Fibroblast of skin of left biceps (primary cell): ENCODE results near the gene COMP.
A peak's percentile ranks its signal among the peaks of the same experiment; 100 is the strongest.
"Not testable (repeated sequence)": the region's sequence is repeated elsewhere in the genome, so short reads cannot be mapped to it uniquely, and the experiment has no call there.

Source experiments
- DNase-seq, 2 experiments: peaks; one replicate each; pipeline ENCODE4 v3.0.0-alpha.2; 2013; ENCODE audit warnings: low read depth in 2 of 2

The COMP gene

DNA sequence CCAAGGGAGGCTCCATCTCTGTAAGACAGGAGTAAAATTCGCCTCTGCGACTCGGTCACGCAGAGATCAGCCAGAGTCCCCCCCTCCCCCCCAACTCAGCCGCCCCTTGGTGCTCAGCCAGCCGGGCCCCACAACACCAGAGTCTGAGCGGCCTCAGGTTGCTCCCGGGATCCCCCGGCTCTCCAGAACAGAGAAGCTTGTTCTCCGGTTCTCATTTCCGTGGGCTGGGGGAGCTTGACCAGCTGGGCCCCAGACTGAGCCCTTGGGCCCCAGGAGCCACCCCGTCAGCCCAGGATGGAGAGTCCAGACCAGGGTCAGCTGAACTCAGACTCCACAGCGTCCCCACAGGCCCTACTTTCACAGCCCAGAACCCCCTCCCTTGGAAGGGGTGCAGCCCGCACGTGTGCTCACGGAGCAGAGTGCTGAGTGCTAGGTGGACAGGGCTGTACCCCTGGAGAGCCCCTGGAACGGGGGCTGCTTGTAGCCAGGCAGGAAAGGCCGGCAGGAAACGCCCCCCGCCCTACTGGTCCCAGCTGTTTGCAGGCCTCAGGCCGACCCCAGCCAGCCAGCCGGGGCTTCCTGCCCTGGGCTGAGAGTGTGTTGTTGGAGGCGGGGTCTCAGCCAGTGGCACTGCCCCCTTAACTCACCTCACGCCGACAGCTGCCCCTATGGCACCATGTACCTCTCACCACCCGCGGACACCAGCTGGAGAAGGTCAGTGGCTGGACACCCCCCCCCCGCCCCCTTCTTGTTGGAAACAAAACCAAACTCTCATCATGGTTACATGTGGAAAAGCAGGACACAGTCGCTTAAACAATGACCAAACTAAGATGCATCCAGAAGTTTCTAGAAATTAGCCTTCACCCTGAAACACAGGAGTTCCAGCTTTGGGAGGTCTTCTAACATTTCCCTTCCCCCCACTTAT, 44.4 kb downstream of the COMP start:
- DNase-seq: no peak

DNA sequence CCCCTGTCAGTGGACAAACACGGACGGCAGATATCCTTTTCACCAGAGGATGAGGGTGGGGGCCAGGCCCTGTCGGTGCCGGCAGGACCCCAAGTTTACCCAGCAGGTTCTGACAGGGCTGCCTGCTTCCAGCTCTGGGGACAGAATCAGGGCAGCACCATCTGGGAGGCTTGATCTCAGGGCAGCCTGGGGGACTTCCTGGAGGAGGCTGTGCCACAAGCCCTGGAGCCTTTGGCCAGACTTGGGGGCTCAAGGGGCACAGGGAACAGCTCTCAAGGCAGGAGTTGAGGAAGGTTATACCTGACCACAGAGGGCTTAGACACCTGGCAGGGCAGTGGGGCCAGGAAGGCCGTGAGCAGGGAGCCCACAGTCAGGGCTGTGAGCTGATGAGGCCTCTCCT, 45.2 kb downstream of the COMP start:
- no peak for DNase-seq

DNA sequence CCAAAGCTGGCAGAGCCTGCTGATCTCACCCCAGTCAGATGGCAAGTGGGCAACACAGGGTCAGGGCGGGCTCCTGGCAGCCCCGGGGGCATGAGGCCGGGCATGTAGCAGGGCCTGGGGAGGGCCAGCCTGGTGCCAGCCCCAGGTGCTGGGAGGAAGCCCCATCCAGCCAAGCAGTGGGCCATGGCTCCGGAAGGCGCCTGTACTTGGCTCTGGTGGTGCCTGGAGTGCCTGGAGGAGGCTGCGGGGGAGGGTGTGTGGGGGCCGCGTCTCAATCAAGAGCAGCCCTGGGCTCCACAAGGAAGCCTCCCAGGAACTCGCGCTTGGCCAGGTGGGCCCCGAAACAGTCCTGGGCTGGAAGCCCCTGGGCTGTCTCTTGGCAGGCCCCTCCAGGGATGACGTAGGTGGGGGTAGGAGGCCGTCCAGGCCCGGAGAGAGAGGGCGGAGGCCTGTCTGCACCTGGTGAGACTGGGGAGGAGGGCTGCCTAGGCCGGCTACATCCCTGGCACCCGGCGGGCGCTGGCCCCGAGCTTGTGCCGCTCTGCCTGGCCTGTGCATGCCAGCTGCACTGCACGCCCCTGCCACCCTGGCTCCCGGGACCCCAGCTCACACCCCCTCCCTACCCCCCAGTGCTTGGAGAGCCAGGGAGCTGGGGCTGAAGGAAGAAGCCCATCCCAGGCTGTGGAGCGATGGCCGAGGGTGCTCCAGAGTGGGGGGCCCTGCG, 45.9 kb downstream of the COMP start:
- DNase-seq: no peak

DNA sequence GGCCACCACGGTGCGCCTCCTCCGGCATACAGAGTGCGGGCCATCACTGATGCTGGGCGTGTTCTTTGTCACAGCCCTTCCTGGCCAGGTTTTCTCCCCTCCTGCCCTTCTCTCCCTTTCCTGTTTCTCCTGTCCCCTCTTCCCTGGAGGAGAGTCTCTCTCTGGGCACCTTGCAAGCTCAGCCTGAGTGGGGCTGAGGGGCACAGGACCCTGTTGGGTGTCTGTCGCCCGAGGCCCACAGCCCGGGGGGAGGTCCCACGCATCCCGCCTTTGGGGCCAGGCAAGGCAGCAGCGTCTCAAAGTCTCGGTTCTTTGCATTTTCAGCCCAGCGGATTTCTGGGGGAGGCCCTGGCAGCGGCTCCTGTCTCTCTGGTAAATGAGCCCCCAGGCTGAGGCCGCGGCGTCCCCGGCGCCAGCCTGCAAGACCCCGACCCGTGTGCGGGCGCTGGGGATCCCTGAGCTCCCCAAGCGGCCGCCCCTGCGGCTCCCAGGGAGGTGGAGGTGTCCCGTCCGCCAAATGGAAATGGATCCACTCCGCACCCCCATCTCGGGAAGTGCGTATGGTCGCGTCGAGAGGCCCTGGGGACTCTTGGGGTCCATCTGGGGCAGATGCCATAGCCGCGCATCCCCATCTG, 47.2 kb downstream of the COMP start:
- no peak for DNase-seq

DNA sequence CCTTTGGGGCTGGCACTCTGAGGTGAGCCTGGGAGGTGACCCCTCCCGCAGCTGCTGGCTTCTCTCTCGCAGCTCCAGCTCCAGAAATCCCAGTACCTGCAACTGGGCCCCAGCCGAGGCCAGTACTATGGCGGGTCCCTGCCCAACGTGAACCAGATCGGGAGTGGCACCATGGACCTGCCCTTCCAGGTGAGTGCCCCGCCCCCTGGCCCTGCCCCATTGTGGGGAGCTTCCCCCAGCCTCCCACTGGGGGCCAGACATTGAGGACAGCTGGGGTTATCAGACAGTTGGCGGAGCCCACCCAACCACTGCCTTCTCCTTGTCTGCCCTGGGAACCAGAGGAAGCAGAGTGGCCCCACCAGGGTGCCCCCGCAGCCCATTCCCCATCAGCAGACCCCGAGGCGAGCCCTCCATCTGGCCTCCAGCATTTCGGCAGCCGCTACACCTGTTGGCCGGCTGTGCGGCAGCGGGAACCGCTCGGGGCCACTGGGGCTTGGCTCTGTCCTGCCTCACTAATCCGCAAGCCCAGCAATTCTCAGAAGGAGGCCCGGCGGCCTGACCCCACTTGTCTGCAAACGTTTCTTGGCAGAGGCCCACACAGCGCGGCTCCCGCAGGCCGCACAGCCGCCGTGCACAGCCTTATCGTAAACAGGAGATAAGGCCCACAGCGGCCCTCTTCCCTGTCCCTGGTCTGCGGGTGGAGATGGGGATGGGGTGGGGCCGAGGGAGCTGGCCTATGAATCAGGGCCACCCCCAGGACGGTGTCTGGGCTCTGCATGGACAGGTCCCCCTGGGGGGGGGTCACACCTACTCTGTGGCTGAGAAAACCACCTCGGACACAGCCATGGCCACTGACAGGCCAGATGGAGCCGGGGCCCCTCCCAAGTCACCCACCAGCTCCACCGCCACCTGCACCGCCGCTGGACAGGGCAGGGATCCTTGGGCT, 48.0 kb downstream of the COMP start:
- no peak for DNase-seq

- DNase-seq: no peak
These were observed 48.8 kb downstream of the COMP start for GRCh38 chr19:18742324-18742723.

DNA sequence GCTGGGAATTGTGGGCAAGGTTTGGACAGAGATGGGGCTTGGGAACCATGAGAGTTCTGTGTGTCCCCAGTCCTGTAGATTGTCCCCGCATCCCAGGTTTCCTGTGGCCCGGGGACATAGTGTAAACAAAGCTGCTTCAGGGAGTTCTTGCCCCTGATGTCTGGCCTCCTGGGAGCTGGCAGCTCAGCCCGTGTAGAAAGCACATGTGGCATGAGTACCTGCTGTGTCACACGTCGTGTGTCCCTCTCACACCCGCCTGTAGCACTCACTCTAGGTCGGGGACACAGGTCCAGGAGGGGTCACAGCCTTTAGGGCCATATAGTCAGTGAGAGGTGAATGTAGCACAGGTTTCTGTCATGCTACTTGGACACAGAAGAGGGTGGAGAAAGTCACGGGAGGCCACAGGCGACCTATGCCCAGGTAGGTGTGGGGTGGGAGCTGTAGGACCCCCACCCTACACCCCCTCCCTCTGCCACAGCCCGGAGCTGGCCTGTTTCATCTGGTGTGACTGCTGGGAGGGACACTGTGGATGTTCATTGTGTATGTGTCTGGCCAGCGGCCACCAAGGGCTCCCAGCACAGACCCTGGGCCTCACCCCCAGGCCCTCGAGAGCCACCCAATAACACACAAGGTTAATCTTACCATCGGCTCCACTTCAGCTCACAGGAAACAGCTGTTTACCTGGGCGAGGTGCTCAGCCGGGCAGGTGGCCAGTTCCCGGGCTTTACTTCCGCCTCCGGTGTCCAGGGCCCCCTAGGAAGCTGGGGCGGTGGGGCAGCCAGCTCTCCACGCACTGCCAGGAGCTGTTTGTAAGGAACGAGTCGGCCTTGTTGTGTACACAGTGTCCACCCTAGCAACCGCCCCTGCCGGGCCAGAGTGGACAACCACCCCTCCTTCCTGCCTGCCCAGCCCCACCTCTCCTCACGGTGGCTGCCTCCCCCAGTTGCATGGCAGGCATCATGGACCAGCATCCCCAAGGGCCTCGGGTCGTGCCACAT, 49.7 kb downstream of the COMP start:
- no peak for DNase-seq

DNA sequence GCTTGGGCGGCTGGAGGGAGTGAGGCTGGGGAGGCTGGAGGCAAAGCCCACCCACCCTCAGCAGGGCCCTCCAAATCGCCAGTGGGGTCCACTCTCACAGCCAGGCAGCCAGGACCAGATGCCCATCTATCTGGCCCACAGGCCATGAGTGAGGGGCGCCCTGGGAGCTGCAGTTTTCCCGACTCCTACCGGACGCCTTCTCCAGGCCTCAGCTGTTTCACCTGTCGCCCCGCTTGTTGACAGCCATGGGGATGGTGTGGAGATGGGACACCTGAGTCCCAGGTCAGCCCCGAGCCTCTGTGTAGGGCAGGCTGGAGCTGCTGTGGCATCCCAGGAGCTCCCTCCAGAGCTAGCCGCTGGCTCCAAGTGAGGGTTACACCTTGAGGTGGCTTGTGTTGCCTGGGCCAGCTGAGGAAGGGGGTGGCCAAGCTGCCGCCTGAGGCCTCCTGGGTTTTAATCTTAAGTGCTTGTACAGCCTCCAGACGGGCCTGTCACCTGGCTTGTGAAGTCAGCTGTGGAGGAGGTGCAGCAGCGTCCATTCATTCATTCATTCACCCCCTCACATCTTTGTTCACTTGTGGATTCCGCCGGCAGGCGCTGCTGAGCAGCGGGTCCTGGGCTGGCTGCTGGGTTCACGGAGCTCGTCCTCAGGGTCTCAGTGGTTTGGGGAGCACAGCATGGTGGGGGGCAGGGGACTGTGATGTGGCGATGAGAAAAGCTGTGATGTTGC, 52.0 kb downstream of the COMP start:
- no peak for DNase-seq

GRCh38 chr19:18737954-18738351, 53.2 kb downstream of the COMP start:
- DNase-seq: no peak

- DNase-seq: no peak
These were observed 53.7 kb downstream of the COMP start for GRCh38 chr19:18737337-18737953.

DNA sequence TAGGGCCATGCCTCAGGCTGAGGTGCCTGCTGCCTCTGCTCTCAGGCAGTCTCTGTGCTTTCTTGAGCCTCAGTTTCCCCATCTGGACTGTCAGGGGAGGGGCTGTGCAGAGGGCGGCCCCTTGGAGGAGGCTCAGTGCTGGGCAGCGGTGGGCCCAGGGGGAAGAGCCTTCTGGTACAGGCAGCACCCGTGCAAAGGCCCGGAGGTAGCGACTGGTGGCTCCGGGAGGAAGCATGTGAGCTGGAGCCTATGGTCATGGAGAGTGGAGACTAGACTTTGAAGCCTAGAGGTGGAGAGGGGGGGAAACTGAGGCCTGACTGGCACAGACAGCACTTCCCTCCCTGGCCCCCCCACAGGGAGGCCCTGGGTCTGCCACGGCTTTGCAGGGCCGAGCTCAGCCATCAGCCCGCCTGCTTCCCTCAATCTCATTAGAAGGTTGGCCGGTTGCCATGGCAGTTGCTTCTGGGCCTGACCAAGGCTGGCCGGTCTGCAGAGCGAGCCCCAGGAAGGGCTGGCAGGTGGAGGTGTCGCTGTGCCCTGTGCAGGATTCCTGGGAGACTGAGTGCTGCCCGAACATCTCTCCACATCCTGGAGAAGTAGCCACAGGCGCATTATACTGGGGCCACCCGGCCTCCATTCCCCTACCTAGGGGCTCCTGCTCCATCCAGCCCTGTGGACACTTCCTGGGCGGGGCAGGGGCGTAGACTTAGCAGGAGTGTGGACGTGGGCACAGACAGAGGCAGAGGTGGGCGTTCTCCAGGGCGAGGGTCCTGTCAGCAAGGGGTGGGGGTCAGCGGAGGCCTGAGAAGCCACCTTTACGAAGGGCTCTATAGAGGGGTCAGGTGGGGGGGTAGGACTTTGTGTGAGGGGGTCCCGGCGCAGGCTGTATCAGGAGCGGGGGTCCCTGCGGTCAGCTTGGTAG, 54.4 kb downstream of the COMP start:
- DNase-seq: no peak

- no peak for DNase-seq
These were observed 55.4 kb downstream of the COMP start for GRCh38 chr19:18735752-18736151.

DNA sequence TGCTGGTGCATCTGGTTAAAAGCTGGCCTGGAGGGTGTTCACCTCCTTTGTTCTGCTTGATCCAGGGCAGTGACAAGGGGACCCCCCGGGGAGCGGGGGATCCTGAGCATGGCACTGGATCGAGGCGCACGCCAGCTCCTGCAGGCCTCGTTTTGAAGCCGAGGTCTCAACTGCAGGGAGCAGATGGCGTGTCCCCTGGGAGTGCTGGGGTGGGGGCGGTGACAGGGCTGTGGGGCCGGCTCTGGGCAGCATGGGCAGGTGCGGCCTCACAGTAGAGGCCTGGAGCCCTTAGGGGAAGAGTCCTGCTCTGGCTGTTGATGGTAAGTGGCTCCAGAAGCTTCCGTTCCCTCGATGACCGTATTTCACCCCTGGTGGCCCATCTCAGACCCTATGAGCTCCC, 55.8 kb downstream of the COMP start:
- no peak for DNase-seq

DNA sequence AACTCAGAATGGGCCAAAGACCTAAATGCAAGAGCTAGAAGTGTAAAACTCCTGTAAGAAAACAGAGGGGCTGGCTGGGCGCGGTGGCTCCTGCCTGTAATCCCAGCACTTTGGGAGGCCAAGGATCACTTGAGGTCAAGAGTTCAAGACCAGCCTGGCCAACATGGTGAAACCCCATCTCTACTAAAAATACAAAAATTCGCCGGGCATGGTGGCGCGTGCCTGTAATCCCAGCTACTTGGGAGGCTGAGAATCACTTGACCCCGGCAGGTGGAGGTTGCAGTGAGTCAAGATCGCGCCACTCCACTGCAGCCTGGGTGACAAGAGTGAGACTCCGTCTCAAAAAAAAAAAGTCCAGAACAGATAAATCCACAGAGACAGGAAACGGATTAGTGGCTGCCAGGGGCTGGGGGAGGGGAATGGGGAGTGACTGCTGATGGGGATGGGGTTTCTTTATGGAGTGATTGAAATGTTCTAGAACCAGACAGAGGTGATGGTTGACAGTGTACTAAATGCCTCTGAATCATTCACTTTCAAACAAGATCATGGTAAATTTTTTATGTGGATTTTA, 57.3 kb downstream of the COMP start:
- DNase-seq: not testable (repeated sequence)

GRCh38 chr19:18733196-18733647, 57.9 kb downstream of the COMP start:
- peak; percentile 24 to 28 for DNase-seq
